Measurements from ENCODE around the gene XXYLT1. TPM values are rescaled to one million over a fixed set of nuclear protein-coding genes. Genes with fewer than 3 reads are reported as not detected.

Gene XXYLT1
- total RNA-seq, 2 experiments from 2014 or later = 17.2 to 19.6 TPM

DNA sequence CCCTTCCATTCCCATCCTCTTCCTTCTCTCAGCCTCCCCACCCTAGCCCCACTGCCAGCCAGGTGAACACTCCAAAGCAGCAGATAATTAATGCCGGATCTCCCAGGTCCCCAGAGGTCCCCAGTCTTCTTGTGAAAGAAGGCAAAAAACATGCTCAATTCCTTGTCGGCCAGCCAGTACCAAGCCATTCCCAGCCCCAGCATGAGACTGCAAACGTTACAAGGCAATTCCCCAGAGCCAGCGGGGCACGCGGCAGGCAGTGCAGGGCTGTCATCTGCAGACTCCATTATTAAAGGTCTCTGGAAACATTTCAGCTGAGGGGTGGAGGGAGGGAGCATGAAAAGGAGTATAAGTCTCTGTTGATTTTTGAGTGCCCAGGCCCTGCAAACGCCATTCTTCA is 117.8 kb downstream of the XXYLT1 start:
- H3K79me2 ChIP-seq (ENCODE audit: insufficient read depth, low read depth, low read length) = 0 out of 2 replicates have a peak, but pooled peaks cover 8% of the 10 kb centered on the region
- H3K4me2 ChIP-seq (ENCODE audit: low read length) = no peak overlapping the region
- H3K27ac ChIP-seq (ENCODE audit: low read depth, low read length, poor library complexity, severe bottlenecking) = no peak overlapping the region
- no peak overlapping the region for H2AFZ ChIP-seq (ENCODE audit: low read length)
- H3K9me3 ChIP-seq (ENCODE audit: low read length) = no peaks in the 10 kb centered on the region
- no peak overlapping the region for H3K4me3 ChIP-seq (ENCODE audit: low read depth, low read length, poor library complexity, severe bottlenecking)
- ChIA-PET POLR2A (interaction anchor here (0.6 kb wide), 1 partner anchor 463 kb away, joined by 5 read pairs; no protein-coding TSS in a partner anchor), CTCF (ENCODE audit: unreplicated experiment) (no interaction called here)
- no TSS peak for BruUV-seq (replicated peaks)
- no peaks in the 10 kb centered on the region for H3K9me2 ChIP-seq (ENCODE audit: insufficient read depth, low read length)
- no peaks in the 10 kb centered on the region for H4K20me1 ChIP-seq (ENCODE audit: insufficient read depth, low read length)
- intact Hi-C loops (cut with micrococcal nuclease; ENCODE audit: unreplicated experiment) = loop anchor here (10.0 kb wide), 1 partner anchor 668 kb away; the partner anchor contains the start of gene ATP13A3
- TF ChIP-seq, protein P1, sequence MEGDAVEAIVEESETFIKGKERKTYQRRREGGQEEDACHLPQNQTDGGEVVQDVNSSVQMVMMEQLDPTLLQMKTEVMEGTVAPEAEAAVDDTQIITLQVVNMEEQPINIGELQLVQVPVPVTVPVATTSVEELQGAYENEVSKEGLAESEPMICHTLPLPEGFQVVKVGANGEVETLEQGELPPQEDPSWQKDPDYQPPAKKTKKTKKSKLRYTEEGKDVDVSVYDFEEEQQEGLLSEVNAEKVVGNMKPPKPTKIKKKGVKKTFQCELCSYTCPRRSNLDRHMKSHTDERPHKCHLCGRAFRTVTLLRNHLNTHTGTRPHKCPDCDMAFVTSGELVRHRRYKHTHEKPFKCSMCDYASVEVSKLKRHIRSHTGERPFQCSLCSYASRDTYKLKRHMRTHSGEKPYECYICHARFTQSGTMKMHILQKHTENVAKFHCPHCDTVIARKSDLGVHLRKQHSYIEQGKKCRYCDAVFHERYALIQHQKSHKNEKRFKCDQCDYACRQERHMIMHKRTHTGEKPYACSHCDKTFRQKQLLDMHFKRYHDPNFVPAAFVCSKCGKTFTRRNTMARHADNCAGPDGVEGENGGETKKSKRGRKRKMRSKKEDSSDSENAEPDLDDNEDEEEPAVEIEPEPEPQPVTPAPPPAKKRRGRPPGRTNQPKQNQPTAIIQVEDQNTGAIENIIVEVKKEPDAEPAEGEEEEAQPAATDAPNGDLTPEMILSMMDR (conservative IDR thresholded peaks at IDR 0.05; ENCODE audit: low read length) = no peak
- TF ChIP-seq EZH2phosphoT487 (IDR thresholded peaks at IDR 0.05; ENCODE audit: borderline replicate concordance, low read depth, low read length) = no peak
- H3K36me3 ChIP-seq (ENCODE audit: insufficient read depth, low read length) = peaks cover 7% of the 10 kb centered on the region; the same call in 1 of the 2 replicates
- no peak for DNase-seq (ENCODE audit: low spot score)
- peaks cover 78% of the 10 kb centered on the region for H3K4me1 ChIP-seq (ENCODE audit: insufficient read depth, low read length, poor library complexity, severe bottlenecking)

DNA sequence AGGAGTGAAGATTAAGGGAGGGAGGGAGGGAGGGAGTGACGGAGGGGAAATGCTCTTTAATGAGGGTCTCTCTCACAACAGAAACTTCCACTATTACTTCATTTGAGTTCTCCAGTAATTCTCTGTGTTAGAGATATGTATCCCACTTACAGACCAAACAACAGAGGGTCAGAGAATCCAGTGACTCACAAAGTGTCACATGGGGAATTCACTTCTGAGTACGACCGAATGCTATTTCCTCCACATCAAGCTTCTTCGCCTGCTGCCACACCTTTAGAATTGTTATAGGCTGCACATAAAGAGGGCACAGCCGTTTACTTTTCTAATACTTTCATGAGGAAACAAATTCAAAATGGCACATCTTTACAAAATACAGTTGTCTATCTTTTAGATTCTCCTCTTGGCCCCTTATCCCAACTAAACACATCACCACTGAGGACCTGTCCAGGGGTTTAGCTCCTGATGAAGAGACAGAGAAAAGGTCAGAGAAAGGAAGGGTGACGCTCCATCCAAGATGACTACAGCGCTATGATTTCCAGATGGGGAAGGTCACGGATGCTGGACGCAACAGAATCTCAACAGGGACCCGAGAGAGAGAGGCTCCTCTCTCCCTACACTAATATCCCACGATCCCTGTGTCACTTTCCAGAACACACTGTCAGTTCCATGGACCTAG is 119.0 kb downstream of the XXYLT1 start:
- Histone ChIP-seq H3K9me3 (ENCODE audit: low read length) (no peaks in the 10 kb centered on the region), H3K4me2 (ENCODE audit: low read length) (no peak overlapping the region), H4K20me1 (ENCODE audit: insufficient read depth, low read length) (no peaks in the 10 kb centered on the region), H3K4me1 (ENCODE audit: insufficient read depth, low read length, poor library complexity, severe bottlenecking) (peaks cover 78% of the 10 kb centered on the region), H3K9me2 (ENCODE audit: insufficient read depth, low read length) (no peaks in the 10 kb centered on the region), H3K79me2 (ENCODE audit: insufficient read depth, low read depth, low read length) (0 out of 2 replicates have a peak, but pooled peaks cover 8% of the 10 kb centered on the region), H3K36me3 (ENCODE audit: insufficient read depth, low read length) (peaks cover 7% of the 10 kb centered on the region; the same call in 1 of the 2 replicates), H3K4me3 (ENCODE audit: low read depth, low read length, poor library complexity, severe bottlenecking) (no peak overlapping the region), H2AFZ (ENCODE audit: low read length) (no peak overlapping the region), H3K27ac (ENCODE audit: low read depth, low read length, poor library complexity, severe bottlenecking) (no peak overlapping the region)
- intact Hi-C loops (cut with micrococcal nuclease; ENCODE audit: unreplicated experiment) = loop anchor here (10.0 kb wide), 1 partner anchor 667 kb away; the partner anchor contains the start of gene ATP13A3
- ChIA-PET CTCF (ENCODE audit: unreplicated experiment) (no interaction called here), POLR2A (interaction anchor here (0.6 kb wide), 1 partner anchor 14 kb away, joined by 5 read pairs; no protein-coding TSS in a partner anchor)
- no peak for DNase-seq (ENCODE audit: low spot score)
- TF ChIP-seq, protein P1 (conservative IDR thresholded peaks at IDR 0.05; ENCODE audit: low read length) = no peak
- TF ChIP-seq EZH2phosphoT487 (IDR thresholded peaks at IDR 0.05; ENCODE audit: borderline replicate concordance, low read depth, low read length) = no peak
- BruUV-seq (replicated peaks) = no TSS peak

DNA sequence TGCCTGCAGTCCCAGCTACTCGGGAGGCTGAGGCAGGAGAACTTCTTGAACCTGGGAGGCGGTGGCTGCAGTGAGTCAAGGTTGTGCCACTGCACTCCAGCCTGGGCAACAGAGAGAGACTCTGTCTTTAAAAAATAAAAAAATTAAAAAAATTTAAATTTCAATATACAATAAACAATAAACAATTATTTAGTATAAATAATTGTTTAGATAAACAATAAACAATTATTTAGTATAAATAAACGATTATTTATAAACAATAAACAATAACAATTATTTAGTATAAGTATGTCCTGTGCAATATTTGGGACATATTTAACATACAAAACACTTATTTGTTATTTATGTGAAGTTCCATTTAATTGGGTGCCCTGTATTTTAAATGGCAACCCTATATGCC is 119.6 kb downstream of the XXYLT1 start:
- Histone ChIP-seq H3K9me2 (ENCODE audit: insufficient read depth, low read length) (no peaks in the 10 kb centered on the region), H3K79me2 (ENCODE audit: insufficient read depth, low read depth, low read length) (0 out of 2 replicates have a peak, but pooled peaks cover 8% of the 10 kb centered on the region), H3K27ac (ENCODE audit: low read depth, low read length, poor library complexity, severe bottlenecking) (no peak overlapping the region), H3K4me2 (ENCODE audit: low read length) (no peak overlapping the region), H3K4me1 (ENCODE audit: insufficient read depth, low read length, poor library complexity, severe bottlenecking) (peaks cover 78% of the 10 kb centered on the region), H4K20me1 (ENCODE audit: insufficient read depth, low read length) (no peaks in the 10 kb centered on the region), H2AFZ (ENCODE audit: low read length) (no peak overlapping the region), H3K4me3 (ENCODE audit: low read depth, low read length, poor library complexity, severe bottlenecking) (no peak overlapping the region), H3K36me3 (ENCODE audit: insufficient read depth, low read length) (peaks cover 7% of the 10 kb centered on the region; the same call in 1 of the 2 replicates), H3K9me3 (ENCODE audit: low read length) (no peaks in the 10 kb centered on the region)
- no TSS peak for BruUV-seq (replicated peaks)
- intact Hi-C loops (cut with micrococcal nuclease; ENCODE audit: unreplicated experiment) = loop anchor here (10.0 kb wide), 1 partner anchor 667 kb away; the partner anchor contains the start of gene ATP13A3
- ChIA-PET POLR2A (no interaction called here), CTCF (ENCODE audit: unreplicated experiment) (no interaction called here)
- no peak for DNase-seq (ENCODE audit: low spot score)
- no peak for TF ChIP-seq EZH2phosphoT487 (IDR thresholded peaks at IDR 0.05; ENCODE audit: borderline replicate concordance, low read depth, low read length)
- TF ChIP-seq, protein P1 (conservative IDR thresholded peaks at IDR 0.05; ENCODE audit: low read length) = no peak

Measured in OCI-LY7 (cell line).